DMS79 (cell line): ENCODE measurements around the gene GNGT1.

Experiments
- DNase-seq: peaks from one replicate; lab custom pipeline; 2025; lab: John Stamatoyannopoulos, UW

Gene GNGT1

DNA sequence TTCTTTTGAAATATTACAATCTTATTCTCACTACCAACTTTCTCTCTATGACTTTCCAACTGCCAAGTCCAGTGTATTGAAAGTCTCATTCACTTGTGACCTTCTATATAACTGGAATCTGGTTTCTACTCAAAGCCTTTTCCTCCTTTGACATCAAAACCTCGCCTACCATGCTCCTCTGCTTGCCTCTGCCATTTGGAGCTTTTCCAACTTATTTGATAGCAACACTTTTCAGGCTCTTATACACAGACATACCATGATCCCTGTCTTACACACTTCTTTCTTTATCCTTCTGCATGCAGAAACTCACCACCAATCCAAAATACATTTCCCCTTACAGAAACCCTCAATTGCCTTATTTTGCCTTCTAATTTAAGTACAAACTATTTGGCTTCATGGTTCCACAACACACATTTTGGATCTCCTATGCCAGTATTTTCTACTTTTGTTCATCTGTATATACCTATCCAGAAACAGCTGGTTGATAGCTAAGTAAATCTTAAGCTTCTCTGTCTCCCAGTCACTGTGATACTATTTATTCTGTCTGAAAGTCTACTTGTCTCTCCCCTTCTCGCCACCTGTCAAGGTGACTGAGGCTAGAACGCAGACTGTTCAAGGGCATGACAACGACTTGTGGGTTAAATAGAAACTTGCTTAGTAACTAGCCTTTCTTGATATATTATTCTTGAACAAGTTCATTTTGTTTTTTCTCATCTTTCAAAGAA lies 37.6 kb downstream of the GNGT1 start:
- no peak for DNase-seq

DNA sequence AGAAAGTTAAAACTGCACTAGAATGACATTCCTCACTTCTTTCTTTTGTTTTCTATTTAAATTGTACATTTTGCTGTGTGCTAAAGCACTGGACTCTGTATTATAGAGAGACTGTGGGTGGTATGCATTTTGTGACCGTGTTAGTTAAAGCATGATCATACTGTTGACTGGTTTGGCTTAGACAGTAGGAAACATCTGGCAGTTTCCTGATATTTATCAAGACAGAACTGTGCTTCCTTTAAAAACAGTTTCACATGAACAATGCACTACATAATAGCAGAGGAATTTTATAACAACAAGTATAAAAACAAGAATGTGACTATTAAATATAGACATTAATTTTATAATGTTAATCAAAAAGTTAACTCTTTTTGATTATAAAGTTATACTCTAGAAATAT lies 38.3 kb downstream of the GNGT1 start:
- DNase-seq = no peak

DNA sequence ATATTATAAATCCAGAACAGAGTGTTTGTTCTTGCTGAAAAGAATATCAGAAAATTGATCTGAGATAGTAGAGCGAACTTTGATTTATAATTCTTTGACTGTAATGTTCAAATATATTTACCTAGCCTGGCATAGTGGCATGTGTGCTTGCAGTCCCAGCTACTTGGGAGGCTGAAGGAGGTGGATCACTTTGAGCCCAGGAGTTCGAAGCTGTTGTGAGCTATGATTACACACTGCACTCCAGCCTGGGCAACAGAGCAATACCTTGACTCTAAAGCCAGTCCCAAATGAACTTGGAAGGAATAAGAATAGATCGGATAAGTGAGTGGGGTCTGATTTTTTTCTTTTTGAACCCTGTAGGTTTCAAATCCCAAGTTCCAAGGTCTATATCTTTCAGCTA lies 38.7 kb downstream of the GNGT1 start:
- DNase-seq = no peak

DNA sequence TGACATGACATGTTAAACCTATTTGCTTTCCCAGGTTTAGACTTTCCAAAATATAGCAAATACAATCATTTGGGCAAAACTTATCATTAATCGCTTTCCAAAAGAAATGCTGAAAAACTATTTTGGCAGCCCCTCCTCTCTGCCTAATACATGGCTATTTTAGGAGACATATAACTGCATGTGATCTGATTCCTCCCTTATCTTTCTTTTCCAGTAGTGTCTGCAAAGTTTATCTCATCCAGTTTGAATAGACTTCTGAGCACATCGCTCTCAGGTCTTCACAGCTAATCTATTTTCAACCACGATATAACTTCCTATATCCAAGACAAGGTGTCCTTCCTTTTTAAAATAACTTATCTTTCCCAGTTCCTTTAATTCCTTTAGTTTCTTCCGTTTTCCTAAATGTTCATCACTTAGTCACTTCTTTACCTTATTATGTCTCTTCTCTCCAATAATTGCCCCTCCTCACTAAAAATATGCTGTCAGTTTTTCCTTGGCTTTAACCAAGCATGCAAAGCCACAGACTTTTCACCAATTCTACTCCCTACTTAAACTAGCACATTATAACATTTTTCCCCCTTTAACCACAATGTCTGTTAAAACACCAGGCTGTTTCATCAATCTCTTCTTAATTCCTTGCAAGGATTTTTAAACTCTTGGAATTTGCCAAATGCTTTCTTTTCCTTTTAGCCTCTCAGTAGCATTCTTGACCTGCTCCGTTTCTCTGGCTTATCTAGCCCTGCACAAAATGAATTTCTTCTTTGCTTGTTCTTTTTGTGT lies 39.6 kb downstream of the GNGT1 start:
- no peak for DNase-seq

DNA sequence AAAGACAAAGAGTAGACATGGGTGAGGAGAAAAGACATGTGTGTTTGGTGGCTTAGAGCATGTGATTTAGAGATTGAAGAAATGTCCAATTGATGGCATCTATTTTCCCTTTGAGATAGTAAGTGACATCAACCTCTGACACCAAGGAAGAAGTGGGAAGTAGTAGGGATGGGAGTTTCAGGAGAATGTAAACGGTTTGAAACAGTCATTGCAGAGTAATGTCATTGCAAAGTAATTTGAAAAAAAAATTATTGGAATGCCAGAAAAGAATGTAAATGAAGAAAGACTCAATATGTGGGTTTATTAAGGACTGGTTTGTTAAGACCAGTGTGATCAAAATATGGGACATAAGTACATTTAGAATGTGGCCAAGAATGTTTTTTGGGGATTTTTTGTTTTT lies 41.7 kb downstream of the GNGT1 start:
- no peak for DNase-seq

DNA sequence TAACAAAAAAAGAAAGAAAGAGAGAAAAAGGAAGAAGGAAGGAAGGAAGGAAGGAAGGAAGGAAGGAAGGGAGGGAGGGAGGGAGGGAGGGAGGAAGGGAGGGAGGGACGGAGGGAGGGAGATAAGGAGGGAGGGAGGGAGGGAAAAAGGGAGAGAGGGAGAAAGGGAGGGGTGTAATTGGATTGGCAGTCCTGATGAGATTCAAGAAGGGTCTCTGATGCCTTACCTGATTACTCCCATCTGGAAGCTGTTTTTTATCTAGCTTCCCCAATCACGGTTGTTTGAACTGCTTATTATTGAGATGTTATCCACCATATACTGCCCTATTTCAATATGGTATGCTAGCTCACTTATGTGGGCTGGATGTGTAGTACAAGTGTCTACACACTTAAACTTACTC lies 42.5 kb downstream of the GNGT1 start:
- DNase-seq = no peak

DNA sequence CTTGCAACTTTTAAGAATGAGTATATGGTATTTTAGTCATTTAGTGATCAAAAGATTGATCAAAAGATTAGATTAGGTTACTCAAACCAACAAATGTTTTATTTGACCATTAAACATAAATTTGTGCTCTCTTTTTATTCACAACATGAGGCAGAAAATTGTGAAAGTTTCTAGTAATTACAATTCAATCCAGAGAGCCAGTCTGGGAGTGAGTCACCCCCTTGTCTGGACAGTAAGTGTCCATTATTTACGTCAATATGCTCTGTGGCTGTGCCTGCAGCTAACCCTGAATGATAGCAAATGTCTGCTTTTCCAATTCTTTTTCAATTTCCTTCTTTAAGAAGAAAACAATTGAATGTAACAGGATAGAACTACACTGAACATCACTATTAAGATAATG lies 43.1 kb downstream of the GNGT1 start:
- no peak for DNase-seq

DNA sequence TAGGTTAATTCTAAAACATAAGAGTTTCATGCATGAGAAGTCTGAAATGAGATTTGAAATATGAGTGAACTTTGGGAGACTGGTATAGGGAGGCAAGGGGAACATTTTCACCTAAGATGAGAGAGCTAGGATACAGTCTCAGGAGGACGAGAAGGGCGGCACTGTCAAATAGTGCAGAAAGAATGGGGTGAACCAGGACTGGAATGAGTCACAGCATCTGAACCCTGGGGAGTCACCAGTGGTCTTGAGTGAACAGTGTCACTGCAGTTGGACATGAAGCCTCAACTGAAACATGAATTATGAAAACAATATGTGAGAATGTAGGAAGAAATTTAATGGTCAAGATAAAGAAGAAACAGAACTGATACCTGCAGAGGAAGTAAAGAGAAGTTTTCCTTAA lies 48.9 kb downstream of the GNGT1 start:
- no peak for DNase-seq

DNA sequence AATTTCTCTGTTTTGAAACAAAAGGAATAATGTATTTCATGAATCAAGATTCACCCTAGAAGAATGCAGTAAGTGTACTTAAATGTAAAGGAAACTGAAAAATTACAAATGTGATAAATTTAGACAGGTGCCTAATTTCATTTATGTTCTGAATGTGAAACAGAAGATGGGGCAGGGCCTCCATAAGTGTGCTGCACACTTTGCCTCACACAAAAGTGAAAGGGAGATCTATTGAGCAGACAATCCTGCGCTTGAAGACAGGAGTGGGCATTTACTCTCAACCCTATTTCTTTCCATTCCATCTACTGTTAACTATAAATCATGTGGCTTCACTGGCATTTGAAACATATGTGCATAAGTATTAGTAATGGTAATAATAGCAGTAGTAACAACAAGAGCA lies 51.4 kb downstream of the GNGT1 start:
- DNase-seq = no peak

DNA sequence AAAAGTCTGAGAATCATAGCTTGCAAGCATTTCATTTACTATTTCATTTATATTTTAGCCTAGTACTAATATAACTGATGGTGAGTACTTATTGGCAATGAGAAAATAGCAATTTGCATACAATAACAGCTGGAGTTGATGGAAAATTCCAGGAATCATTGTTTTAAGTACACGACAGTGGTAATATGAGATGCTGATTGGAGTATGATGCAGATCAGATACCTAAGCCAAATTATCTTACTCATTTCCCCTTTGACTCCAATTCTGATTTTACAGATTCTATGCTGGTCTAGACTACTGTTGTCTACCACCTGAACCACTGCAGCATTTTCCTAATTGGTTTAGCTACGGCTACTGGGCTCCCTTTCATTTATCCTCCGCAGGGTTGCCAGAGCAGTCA lies 51.8 kb downstream of the GNGT1 start:
- no peak for DNase-seq

DNA sequence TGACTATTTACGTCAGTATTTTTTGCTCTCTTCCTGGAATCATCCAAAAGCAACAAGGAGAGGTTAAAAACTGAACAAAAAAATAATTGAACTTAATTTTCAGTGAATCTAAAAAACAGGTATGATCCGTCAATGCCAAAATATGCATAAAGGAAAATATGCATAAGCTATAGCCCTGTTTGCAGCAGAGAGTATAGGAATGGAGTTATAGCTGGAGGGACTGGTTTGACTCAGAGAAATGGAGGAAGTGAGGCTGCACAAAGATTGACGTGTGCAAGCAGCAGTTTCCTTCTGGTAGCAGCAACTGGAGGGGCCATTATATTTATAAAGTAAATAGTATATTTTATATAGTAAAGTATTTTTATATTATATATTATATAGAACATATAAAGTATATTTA lies 52.3 kb downstream of the GNGT1 start:
- DNase-seq = no peak
